ENCODE results near the gene RTL5.

Gene RTL5

DNA sequence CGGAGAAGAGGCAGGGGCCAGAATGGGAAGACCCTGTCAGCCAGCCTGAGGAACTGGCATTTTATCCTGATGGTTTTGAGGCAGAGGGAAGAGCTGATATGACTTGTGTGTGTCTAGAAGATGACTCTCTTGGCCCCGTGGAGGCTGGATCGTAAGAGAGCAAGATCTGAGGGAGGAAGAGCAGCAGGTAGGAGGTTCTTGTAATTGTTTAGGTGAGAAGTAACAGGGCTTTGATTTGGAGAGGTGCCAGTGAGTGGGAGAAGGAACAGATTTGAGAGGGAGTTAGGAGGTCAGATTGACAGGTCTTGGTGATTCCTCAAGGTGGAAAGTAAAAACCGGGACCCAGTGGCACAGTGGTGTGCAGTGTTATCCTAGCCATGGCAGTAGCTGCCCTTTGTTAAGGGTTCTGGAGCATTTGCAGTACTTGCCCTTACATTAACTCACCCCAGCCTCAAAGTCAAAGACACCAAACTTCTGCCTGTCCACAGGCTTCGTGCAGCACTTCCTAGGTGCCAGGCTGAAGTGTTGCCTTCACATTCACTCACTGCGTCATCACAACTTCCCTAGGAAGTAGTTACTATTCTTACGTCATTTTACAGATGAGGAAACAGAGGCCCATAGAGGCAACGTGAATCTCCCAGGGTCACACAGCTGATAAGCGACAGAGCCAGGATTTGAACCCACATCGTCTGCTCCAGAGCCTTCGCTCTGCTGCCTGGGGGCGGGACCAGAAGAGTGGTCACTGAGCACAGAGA lies 23.7 kb downstream of the RTL5 start:
- no peak for DNase-seq

DNA sequence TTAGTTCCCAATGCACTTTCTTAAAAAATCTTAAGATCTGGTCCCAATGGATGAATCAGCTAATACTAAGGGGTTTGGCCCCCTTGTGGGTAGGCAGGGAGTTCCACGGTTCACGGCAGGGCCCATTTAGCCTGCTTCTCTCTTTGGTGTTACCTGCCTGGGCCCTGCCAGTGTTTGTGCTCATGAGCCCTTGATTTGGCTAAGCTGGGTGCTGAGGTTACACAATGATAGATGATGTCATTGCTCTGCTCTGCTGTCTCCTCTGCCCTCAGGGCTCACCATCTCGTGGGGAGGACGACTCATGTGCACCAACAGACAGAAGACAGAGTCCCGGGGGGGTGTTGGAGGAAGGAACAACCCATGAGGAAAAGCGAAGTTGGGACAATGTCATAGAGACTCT lies 24.4 kb downstream of the RTL5 start:
- DNase-seq: no peak

DNA sequence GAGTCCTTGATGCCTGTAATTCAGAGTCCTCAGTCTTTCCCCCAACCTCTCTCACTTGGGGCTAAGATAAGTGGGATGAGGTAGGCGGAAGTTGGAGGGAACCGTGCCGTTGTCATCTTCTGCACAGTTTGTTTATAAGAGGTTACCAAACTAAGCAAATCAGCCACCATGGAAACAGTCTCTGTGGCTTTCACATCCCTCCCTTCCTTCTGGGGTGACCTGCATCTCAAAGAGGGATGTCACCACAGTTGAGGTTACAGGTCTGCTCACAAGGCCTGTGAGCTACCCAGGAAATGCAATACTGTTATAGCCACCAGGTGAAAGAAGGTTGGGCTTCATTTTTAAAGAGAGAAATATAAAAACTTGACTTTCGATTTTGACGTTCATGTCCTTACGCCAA lies 26.3 kb downstream of the RTL5 start:
- no peak for DNase-seq

DNA sequence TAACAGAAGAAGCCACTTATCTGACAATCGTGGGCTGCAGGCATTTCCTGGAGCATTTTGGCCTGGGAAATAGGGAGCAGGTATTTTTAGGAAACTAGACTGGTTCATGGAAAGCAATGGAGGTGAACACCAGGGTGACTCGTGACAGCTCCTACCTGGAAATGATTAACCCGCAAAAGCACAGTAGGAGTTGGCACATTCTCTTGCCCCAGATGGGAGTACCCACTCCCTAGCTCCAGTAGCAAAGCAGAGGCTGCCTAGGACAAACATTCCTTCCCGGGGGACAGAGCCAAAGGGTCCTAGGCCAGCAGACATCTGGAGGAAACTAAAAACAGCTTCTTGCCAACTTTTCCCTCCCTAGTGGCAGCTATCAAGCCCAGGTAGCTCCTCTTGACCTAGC lies 29.0 kb downstream of the RTL5 start:
- no peak for DNase-seq

DNA sequence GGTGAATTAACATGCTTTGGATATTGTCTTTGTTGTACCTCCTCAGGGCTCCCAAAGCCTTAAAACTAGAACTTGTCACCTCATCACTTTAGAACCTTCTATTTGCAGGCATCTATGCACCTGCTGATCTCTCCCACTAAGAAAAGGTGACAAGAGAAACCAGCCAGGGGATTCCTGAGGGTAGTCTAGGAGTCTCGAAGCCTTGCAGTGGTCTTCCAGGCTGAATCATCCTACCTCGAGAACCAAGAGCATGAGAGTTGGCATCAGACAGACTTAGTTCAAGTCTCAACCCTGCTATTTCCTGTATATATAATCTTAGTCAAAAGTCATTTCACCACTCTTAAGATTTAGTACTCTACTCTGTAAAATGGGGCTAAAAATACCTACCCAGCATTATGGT lies 29.6 kb downstream of the RTL5 start:
- DNase-seq: no peak

DNA sequence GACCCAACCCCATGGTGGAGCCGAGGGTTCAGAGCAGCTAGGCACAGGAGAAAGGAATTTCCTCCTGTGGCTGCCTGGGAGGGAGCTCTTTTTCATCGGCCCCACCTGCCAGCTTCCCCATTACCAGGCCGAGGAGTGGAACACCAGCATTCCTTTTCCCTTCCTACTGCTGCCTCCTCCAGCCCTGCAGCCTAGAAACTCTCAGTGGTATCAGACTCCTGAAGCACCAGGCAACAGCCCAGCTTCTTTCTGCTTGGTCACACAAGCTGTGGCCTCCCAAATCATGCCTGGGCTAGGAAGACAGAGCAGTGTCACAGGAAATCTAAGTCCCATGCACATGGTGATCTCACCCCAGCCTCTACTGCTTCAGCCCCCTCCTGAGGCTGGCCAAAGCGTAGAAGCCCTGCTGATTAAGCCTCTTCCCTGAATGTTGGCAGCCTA lies 30.1 kb downstream of the RTL5 start:
- DNase-seq: no peak

DNA sequence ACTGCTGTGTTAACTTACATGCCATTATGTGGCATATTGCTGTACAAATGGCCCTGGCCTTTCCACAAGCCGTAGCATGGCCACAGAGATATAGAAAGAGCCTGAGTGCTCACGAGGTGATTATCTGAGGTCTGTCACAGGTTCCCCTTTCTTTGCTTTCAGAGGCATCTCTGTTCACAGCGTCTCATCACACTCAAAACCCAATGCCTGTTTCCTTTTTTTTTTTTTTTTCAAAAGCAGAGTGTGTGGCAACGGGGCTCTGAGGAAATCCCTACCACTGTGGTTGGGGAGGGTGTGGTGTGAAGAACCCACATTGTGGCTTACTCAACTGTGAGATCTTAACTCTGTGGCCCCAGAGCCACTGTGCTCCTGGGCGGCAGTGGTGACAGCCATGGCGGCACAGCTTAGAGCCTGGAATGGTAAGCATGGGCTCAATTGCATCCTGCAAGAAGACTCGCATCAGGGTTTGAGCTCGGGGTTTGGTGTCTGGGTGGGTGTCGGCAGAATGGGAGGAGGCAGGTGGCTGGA lies 30.8 kb downstream of the RTL5 start:
- peak; percentile 86 for DNase-seq

DNA sequence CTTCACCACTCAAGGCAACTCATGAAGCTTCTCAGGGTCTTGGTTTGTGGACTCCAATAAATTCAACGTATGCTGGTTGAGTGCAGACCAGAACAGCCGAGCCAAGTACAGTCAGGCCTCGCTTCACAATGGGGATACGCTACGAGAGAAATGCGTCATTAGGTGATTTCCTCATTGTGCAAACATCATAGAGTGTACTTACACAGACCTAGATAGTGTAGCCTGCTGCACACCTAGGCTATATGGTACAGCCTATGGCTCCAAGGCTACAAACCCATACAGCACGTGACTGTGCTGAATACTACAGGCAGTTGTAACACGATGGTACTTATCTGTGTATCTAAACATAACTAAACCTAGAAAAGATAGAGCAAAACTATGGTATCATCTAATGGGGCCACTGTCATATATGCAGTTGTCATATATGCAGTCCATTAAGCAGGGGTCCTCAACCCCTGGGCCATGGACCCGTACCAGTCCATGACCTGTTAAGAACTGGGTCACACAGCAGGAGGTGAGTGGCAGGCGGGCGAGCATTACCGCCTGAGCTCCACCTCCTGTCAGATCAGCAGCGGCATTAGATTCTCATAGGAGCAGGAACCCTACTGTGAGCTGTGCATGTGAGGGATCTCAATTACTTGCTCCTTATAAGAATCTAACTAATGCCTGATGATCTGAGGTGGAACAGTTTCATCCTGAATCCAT lies 31.5 kb downstream of the RTL5 start:
- DNase-seq: no peak

DNA sequence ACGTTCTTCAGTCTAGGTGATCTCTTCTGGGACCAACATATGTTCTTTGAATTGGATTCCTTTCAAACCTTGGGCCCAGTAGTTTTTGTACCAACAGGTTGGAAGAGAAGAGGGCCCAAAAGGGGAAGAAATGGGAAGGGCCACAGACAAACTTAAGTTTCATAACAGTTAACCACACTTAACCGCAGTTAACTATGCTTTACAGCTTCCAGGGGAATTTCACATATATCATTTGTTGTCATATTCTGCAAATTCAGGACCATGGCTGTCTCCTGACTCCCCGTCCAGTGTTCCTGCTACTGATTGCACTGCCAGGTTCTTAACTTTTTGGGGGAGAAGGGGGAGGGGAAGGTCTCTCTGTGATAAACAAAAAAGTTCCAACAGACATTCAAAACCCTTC lies 34.6 kb downstream of the RTL5 start:
- peak; percentile 40 for DNase-seq

DNA sequence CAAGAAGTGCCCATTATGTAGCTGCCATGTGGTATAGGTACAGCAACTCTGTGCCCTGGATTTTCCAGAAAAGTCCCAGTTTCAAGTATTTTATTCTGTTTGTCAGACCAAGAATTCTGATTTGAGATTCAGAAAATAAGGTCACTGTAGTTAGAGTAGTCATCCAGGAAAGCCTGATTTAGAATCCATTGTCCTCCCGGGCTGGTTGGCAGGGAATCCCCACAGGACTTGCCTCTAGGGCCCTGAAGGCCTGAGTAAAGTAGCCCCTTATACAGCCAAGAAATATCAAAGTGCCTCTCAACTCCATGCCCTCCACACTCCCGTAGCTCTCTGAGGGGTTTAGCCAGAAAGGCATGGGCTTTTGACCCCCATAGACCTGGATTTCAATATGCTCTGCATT lies 36.3 kb downstream of the RTL5 start:
- no peak for DNase-seq

DNA sequence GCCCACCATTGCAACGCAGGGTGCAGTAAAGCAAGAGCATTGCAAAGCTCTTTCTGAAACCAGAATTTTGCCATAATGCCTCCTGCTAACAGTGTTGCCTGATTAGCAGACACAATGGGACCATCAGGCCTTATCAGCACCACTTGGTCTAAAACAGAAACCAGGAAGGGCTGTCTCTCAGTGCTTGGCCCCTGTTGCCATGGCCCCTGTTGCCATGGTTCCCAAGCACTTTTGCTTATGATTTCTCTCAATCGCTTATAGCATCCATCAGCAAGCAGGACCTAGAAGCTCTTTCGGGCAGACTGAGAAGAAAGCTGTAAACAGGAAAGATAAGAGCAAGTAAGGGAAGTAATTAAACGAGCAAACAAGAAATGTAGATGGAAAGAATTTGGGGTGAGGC lies 36.8 kb downstream of the RTL5 start:
- DNase-seq: no peak

DNA sequence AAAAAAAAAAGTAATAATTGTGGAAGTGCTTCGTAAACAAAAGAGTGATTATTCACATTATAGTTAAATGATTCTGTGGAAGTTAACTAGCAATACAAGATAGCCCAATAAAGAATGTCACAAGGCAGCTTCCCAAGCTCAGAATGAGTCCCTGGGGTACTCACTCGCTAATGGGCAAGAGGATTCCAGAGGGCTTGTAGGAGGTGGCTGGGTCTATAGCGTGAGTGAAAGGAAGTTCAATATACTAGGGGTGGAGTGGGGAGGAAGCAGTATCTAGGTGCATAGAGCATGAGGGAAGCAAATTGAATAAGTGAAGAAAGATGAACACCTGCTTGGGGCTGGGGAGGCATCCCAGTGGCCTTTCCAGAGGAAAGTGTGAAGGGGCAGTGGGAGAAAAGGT lies 42.5 kb downstream of the RTL5 start:
- DNase-seq: no peak

DNA sequence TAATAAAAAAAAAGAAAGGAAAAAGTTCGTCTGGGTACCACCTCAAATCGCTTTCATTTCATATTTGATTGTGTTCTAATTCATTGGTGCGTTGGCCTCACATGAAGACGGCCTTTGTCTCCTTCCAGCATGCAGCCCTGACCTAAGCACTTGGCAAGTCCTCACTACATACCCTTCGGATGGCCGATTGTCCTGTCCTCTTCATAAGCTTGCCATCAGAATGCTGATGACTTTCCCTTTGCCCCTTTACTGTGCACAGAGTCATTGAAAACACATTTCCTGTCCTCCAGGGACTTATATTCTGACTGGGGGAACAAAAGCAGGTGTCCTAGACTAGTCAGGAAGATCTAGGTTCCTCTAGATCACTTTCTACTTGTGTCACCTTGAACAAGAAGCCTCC lies 43.0 kb downstream of the RTL5 start:
- no peak for DNase-seq

DNA sequence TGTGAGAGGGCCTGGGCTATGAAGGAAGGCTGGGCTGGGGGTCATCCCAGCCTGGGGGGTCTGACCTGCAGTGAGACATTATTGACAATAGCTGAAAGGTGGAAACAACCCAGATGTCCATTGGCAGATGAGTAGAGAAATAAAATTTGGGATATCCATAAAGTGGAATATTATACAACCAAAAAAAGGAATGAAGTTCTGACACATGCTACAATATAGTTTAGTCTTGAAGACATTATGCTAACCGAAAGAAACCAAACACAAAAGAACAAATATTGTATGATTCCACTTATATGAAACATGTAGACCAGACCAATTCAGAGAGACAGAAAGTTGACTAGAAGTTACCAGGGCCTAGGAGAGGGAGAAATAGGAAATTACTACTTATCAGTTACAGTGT lies 44.7 kb downstream of the RTL5 start:
- no peak for DNase-seq

DNA sequence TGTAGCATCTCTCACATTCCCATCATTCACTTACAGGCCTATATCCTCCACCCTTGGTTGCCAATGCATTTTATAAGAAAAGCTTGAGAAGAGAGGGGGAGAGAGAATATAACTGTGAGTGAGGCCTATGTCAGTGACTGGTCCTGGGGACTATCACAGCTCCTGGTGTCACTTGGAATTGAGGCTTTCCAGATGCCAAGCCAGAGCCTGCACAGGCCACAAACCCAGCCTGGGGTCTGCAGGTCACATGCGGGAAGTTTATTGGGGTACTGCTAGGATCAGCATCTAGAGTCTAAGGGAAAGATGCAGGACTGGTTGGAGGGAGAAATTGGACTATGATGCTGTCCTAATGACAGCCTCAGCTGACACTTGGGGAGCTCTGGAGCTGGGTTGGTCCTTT lies 47.6 kb downstream of the RTL5 start:
- DNase-seq: no peak

DNA sequence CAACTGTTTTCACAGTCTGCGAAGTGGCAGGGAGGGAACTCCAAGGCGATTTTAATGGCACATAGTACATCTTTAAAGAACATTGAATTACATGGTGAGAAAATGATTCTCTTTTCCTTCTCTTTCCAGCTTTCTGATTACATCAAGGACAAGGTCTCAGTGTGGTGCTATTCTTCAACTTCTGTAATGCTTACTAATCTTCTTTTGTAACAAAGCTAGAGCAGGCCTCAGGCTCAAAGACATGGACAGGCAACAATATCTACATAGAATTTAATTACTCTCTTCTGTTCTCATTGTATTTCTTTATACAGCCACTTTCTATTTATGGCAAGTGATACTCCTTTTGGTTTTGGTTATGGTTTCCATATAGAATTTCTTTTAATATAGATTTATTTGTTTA lies 48.4 kb downstream of the RTL5 start:
- no peak for DNase-seq

DNA sequence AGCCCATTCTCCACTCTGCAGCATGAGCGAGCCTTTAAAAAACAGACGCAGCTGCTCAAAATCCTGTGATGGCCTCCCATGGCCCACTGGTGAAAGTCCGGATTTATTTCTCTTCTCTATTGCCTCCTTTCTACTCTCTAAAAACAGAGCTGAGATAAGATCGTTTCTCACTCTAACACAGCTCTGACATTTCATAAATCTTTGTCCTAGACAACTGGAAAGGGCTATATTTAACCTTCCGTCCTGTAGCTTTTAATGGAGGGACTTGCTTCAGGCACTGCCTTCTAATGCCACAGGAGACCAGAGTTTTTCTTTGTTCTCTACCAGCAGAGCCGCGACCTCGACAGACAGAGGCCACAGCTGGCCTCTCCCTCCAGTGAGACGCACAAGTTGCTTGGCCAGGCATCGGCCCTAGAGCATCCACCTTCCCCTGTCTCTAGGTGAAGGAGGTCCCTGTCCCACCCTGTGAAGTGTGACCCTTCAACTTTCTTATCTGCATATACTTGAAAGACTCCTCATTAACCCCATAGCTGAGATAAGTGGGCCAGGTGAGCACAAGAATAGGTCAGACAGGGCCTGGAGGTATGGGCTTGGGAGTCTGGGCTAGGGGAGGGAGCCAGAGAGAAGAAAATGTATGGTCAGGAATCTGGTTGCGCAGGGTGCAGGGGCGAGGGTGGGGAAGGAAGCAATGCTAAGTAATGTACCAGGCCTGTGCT lies 50.0 kb downstream of the RTL5 start:
- no peak for DNase-seq

DNA sequence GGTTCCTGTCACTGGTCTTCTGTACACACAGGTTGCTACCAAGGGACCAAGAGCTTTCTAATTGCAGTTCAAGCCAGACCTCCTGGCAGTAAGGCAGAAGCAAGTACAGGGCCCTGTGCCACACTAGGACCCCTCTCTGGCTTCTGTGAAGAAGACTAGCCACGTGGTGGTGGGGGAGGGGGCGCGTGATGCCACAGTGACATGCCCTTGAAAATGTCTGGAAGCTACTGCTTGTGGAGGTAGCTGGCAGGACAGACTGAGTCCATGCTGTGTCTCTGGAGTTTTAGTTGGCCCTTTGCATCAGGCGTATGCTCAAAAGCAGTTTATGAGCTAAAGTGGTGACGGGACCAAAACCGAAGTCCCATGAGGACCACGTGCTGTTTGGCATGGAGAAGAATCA lies 50.9 kb downstream of the RTL5 start:
- DNase-seq: no peak

DNA sequence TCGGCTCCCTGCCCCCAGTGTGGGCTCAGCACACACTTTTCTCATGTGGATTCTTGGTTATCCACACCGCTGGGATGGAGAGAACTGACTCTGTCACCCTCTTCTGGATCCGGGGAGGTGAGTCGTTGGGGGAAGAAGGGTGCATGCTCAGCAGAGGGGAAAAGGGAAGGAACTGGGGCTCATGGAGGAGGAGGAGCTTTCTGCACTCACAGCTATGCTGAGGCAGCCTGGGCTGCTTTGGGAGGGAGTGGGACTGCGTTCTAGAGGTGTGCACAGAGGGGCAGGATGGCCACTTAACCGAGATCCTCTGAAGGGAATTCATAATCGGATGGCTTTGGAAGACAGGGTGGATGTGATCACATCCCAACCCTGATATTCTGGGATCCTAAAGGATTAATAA lies 51.6 kb downstream of the RTL5 start:
- peak; percentile 11 for DNase-seq

DNA sequence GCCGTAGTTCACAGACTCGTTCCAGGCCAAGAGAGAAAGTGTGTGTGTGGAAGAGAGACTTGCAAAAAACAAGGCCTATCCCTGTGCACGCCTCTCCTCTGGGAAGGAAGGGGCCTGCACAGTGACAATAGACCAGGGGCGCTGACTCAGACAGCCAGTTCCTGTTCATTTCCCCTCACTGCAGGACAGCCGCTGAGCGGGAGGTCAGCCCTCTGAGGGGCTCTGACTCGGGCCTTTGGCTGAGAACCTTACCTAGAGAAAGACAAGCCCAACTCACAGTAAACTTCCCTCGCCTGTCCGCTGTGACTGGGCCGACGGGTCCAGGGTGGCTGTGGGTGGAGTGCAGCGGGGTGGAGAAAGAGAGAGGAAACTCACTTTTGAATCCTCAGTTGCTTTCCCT lies 52.1 kb downstream of the RTL5 start:
- DNase-seq: no peak

DNA sequence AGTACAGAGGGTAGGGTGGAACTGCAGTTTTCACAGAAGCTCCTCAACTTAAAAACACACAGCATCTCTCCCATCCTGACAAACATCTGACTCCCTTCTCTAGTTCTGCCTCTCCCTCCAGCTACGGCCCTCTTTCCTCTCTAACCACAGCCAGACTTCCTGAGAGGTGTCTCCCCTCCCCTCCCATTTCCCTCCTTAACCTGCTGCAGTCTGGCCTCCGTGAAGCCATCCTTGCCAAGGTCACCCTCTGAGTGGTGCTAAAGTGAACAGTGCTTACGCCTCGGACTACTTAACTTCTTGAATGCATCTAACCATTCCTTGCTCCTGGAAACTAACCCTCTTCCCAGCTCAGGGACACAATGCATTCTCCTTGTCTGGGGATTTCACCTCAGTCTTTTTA lies 53.3 kb downstream of the RTL5 start:
- no peak for DNase-seq
